Fibroblast of skin of left quadriceps (primary cell): ENCODE measurements around the gene RNF123.
"Not testable (repeated sequence)": the region's sequence is repeated elsewhere in the genome, so short reads cannot be mapped to it uniquely, and the experiment has no call there.

Source experiments
- DNase-seq, 2 experiments: peaks; one replicate each; pipeline ENCODE4 v3.0.0-alpha.2; 2013; ENCODE audit warnings: low read depth in 2 of 2

RNF123 gene

GRCh38 chr3:49747792-49748480 is 58.6 kb downstream of the RNF123 start:
- no peak for DNase-seq

- not testable (repeated sequence) for DNase-seq
Observed at GRCh38 chr3:49748874-49749273, 59.5 kb downstream of the RNF123 start.

DNA sequence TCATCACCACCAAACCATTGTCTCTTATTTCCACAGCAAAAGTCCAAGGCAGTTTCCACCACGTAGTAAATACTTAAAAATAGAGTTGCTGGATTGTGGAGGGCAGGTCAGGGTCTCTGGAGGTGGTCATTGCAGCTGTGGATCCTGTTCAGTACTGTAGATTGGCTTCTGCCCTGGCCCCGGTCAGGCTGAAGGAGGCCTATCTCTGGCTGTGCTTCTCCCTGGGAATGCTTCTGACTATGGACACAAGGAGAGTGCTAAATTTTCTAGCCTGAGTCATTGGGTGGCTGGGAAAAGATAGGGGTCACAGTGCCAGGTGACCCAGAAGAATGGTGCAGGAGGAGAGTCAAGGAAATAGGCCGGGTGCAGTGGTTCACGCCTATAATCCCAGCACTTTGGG is 60.7 kb downstream of the RNF123 start:
- no peak for DNase-seq

DNA sequence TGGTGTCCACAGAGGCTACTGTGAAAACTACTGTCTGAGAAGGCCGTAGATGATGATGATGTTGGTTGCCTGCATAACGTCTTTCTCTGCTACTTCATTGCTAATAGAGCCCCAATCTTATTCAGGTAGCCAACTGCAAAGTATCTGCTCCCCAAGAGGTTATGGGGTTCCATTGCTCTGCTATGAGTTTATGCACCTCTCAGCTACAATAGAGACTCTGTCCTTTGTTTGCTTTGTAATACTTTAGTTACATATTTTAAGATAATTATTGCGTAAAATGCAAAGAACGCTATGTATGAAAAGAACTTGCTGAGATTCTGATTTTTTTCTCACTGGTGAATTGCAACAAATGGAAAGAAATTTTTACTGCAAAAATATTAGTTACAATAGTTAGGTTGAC is 62.1 kb downstream of the RNF123 start:
- DNase-seq: no peak

DNA sequence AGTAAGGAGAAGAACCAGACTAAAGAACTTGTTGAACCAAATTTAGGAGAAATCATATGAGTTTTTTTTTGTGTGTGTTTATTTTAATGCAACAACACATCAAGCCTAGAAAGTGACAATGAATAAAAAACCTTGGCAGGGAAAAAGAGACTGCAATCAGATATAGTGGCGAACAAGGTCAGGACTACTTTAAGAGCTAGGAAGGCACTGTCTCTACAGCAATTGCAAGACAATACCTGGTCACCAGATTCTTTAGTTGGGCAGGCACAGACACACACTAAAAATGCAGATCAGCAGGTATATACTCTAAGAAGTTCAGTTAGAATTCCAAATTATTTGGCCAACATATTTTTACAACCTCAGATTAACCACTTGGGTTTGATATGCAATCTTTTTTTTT is 65.2 kb downstream of the RNF123 start:
- no peak for DNase-seq

DNA sequence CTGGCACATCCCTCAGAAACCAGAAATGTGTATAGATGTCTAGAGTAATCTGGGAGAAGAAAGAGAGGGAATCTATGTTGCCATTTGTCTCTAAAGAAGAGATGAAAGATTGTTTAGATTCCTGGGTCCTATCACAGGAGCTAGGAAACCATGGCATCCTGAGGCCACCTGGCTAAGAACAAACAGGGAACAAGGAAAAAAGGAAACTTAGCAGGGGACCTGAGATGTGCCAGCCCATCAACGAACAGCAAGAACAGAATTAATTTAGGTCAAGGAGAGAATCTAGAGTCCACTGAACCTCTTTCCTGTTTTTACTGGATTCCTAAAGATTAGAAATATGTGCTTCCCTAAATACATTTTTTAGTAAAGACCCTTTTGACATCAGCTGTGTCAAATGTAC is 66.7 kb downstream of the RNF123 start:
- DNase-seq: no peak

DNA sequence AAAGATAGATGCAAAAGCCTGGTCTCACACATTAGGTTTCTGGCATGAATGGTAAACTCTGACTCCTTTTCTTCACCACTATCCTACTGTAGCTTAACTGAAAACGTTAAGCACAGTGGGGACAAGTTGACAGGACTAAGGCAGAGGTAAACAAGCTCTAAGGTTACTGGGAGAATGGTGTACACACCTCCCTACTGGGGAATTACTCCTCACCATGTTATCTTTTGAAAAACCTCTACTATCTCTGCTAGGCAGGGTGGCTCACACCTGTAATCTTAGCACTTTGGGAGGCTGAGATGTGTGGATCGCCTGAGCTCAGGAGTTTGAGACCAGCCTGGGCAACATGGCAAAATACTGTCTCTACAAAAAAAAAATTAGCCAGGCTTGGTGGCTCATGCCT is 67.8 kb downstream of the RNF123 start:
- no peak for DNase-seq

DNA sequence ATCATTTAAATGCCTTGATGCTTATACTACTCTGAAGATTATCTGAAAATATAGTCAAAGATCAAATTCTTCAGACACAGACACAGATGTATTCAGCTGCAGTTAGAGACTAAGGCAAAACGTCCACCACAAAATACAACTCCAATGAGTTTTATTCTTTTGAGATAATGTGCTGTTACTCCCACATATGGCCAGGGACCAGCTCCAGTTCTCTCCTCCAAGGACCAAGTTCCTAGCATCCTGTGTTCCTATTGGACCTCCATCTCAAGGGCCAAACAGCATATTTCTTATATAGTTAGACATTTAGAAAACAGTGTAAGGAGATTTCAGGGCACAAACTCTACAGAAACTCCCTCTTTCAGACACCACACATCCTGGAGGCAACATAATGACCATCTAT is 69.9 kb downstream of the RNF123 start:
- DNase-seq: no peak

GRCh38 chr3:49761661-49762060 is 72.3 kb downstream of the RNF123 start:
- no peak for DNase-seq

DNA sequence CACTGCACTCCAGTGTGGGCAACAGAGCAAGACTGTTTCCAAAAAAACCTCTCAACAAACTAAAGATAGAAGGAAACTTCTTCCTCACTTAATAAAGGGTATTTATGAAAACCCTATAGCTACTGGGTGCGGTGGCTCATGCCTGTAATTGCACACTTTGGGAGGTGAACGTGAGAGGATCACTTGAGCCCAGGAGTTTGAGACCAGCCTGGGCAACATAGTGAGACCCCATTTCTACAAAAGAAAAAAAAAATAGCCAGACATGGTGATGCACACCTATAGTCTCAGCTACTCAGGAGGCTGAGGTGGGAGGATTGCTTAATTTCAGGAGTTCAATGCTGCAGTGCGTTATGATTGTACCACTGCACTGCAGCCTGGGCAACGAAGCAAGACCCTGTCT is 74.6 kb downstream of the RNF123 start:
- DNase-seq: no peak

DNA sequence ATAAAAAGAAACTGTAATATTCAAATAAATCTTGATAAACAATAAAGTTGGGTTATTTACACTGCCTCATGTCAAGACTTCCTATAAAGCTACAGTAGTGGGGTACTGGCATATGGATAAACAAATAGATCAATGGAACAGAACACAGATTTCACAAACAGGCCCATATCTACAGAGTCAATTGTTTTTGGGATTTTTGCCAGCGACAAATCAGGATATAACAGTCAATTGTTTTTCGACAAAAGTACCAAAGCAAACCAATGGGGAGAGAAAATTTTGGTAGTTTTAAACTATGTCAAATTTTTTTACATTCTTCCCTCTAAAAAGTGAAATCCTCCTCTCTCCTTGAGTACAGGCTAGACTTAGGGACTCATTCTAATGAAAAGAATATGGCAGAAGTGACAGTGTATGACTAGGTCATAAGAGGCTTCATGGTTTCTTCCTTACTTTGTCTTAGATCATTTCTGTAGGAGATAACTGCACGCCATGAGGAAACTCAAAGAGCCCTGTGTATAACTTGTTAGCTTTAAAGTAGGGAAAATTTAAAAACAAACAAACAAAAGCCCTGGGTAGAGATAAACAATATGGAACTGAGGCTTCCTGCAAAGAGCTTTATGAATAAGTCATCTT is 80.0 kb downstream of the RNF123 start:
- DNase-seq: no peak

GRCh38 chr3:49769926-49770325 is 80.6 kb downstream of the RNF123 start:
- no peak for DNase-seq
